ENCODE results near the gene USH1C. TPM values are rescaled to one million over a fixed set of nuclear protein-coding genes. Genes with fewer than 3 reads are reported as not detected.
A peak's percentile ranks its signal among the peaks of the same experiment; 100 is the strongest.

The USH1C gene
- total and polyA plus RNA-seq, 2 of the 13 experiments (the other 11 are each of a cell fraction or from before 2014, with no cell fraction given): not detected

GRCh38 chr11:17542249-17542648 lies 2.0 kb downstream of the USH1C start (continued):
- TF ChIP-seq, protein P1, sequence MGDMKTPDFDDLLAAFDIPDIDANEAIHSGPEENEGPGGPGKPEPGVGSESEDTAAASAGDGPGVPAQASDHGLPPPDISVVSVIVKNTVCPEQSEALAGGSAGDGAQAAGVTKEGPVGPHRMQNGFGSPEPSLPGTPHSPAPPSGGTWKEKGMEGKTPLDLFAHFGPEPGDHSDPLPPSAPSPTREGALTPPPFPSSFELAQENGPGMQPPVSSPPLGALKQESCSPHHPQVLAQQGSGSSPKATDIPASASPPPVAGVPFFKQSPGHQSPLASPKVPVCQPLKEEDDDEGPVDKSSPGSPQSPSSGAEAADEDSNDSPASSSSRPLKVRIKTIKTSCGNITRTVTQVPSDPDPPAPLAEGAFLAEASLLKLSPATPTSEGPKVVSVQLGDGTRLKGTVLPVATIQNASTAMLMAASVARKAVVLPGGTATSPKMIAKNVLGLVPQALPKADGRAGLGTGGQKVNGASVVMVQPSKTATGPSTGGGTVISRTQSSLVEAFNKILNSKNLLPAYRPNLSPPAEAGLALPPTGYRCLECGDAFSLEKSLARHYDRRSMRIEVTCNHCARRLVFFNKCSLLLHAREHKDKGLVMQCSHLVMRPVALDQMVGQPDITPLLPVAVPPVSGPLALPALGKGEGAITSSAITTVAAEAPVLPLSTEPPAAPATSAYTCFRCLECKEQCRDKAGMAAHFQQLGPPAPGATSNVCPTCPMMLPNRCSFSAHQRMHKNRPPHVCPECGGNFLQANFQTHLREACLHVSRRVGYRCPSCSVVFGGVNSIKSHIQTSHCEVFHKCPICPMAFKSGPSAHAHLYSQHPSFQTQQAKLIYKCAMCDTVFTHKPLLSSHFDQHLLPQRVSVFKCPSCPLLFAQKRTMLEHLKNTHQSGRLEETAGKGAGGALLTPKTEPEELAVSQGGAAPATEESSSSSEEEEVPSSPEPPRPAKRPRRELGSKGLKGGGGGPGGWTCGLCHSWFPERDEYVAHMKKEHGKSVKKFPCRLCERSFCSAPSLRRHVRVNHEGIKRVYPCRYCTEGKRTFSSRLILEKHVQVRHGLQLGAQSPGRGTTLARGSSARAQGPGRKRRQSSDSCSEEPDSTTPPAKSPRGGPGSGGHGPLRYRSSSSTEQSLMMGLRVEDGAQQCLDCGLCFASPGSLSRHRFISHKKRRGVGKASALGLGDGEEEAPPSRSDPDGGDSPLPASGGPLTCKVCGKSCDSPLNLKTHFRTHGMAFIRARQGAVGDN (CRISPR knock-in tag; IDR thresholded peaks at IDR 0.05): peak; percentile 61
- TF ChIP-seq ZNF572 (CRISPR knock-in tag; IDR thresholded peaks at IDR 0.05) (no peak), ZEB1 (IDR thresholded peaks at IDR 0.05; ENCODE audit: insufficient replicate concordance, low read depth) (no peak), ZNF224 (CRISPR knock-in tag; IDR thresholded peaks at IDR 0.05) (no peak), HIVEP1 (CRISPR knock-in tag; IDR thresholded peaks at IDR 0.05) (no peak), TARDBP (CRISPR knock-in tag; IDR thresholded peaks at IDR 0.05) (no peak), KLF12 (CRISPR knock-in tag; IDR thresholded peaks at IDR 0.05; ENCODE audit: borderline replicate concordance) (no peak), SRSF1 (optimal IDR thresholded peaks at IDR 0.05; ENCODE audit: low read depth, low read length) (no peak), MEIS1 (CRISPR knock-in tag; IDR thresholded peaks at IDR 0.05; ENCODE audit: borderline replicate concordance) (no peak), MTERF4 (CRISPR knock-in tag; IDR thresholded peaks at IDR 0.05) (no peak), FOXK1 (CRISPR knock-in tag; IDR thresholded peaks at IDR 0.05; ENCODE audit: borderline replicate concordance, low read depth) (no peak), ZNF768 (CRISPR knock-in tag; IDR thresholded peaks at IDR 0.05) (peak; percentile 50; the same call in 1 of the 2 replicates), SYNCRIP (IDR thresholded peaks at IDR 0.05; ENCODE audit: insufficient read depth, low read depth, low read length) (no peak), ZNF276 (CRISPR knock-in tag; IDR thresholded peaks at IDR 0.05; ENCODE audit: low read depth) (no peak), HHEX (CRISPR knock-in tag; IDR thresholded peaks at IDR 0.05) (no peak), ZNF816 (CRISPR knock-in tag; IDR thresholded peaks at IDR 0.05; ENCODE audit: borderline replicate concordance) (no peak), RARA (CRISPR knock-in tag; IDR thresholded peaks at IDR 0.05) (0 out of 2 replicates have a peak, but pooled peaks have one; percentile 32)
- TF ChIP-seq, protein P2, sequence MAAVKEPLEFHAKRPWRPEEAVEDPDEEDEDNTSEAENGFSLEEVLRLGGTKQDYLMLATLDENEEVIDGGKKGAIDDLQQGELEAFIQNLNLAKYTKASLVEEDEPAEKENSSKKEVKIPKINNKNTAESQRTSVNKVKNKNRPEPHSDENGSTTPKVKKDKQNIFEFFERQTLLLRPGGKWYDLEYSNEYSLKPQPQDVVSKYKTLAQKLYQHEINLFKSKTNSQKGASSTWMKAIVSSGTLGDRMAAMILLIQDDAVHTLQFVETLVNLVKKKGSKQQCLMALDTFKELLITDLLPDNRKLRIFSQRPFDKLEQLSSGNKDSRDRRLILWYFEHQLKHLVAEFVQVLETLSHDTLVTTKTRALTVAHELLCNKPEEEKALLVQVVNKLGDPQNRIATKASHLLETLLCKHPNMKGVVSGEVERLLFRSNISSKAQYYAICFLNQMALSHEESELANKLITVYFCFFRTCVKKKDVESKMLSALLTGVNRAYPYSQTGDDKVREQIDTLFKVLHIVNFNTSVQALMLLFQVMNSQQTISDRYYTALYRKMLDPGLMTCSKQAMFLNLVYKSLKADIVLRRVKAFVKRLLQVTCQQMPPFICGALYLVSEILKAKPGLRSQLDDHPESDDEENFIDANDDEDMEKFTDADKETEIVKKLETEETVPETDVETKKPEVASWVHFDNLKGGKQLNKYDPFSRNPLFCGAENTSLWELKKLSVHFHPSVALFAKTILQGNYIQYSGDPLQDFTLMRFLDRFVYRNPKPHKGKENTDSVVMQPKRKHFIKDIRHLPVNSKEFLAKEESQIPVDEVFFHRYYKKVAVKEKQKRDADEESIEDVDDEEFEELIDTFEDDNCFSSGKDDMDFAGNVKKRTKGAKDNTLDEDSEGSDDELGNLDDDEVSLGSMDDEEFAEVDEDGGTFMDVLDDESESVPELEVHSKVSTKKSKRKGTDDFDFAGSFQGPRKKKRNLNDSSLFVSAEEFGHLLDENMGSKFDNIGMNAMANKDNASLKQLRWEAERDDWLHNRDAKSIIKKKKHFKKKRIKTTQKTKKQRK (IDR thresholded peaks at IDR 0.05; ENCODE audit: low read length): no peak
- TF ChIP-seq, protein P3, sequence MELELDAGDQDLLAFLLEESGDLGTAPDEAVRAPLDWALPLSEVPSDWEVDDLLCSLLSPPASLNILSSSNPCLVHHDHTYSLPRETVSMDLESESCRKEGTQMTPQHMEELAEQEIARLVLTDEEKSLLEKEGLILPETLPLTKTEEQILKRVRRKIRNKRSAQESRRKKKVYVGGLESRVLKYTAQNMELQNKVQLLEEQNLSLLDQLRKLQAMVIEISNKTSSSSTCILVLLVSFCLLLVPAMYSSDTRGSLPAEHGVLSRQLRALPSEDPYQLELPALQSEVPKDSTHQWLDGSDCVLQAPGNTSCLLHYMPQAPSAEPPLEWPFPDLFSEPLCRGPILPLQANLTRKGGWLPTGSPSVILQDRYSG (CRISPR knock-in tag; IDR thresholded peaks at IDR 0.05): no peak
